Measurements from ENCODE around the gene DUSP18. TPM values are rescaled to one million over a fixed set of nuclear protein-coding genes. Genes with fewer than 3 reads are reported as not detected.

DUSP18 gene
- total and polyA plus RNA-seq, 2 donors (not counting 1 experiment from before 2014, with no cell fraction given) = 7.4 to 10.8 TPM

GRCh38 chr22:30691204-30691603 is 23.5 kb upstream of the DUSP18 start:
- H3K4me1 ChIP-seq (ENCODE audit: control insufficient read depth, extremely low read depth, insufficient read depth, low read length) = no peaks in the 10 kb centered on the region
- no peak for DNase-seq (ENCODE audit: low read depth in 2 of 2)
- no peak overlapping the region for H3K4me2 ChIP-seq (ENCODE audit: extremely low read depth, insufficient read depth, low read length)
- no peak overlapping the region for H3K27ac ChIP-seq (ENCODE audit: insufficient read depth, low read length)
- H3K36me3 ChIP-seq (ENCODE audit: control insufficient read depth, insufficient read depth, low read length) = no peaks in the 10 kb centered on the region
- no peaks in the 10 kb centered on the region for H3K9me3 ChIP-seq (ENCODE audit: control insufficient read depth, insufficient read depth, low read depth, low read length)
- no peaks in the 10 kb centered on the region for H4K20me1 ChIP-seq (ENCODE audit: control insufficient read depth, extremely low read depth, insufficient read depth, low read length)
- H3K79me2 ChIP-seq (ENCODE audit: control insufficient read depth, insufficient read depth, low read length) = no peaks in the 10 kb centered on the region
- no peak overlapping the region for H3K4me3 ChIP-seq (replicated peaks in 1 of 4; ENCODE audit: control extremely low read depth in 1 of 4, insufficient read depth in 1 of 4, low read depth in 3 of 4, low read length in 4 of 4)
- TF ChIP-seq EZH2 (IDR thresholded peaks at IDR 0.05; ENCODE audit: low read length, missing control alignments) (no peak), CTCF (conservative IDR thresholded peaks at IDR 0.05 in 1 of 2, IDR thresholded peaks at IDR 0.05 in 1 of 2; ENCODE audit: low read depth in 1 of 2, low read length in 2 of 2) (no peak)
- no peak overlapping the region for H3K9ac ChIP-seq (ENCODE audit: insufficient read depth, low read length)
- H2AFZ ChIP-seq (ENCODE audit: low read length) = no peak overlapping the region
- H3K27me3 ChIP-seq (ENCODE audit: control insufficient read depth, insufficient read depth, low read length) = no peaks in the 10 kb centered on the region

DNA sequence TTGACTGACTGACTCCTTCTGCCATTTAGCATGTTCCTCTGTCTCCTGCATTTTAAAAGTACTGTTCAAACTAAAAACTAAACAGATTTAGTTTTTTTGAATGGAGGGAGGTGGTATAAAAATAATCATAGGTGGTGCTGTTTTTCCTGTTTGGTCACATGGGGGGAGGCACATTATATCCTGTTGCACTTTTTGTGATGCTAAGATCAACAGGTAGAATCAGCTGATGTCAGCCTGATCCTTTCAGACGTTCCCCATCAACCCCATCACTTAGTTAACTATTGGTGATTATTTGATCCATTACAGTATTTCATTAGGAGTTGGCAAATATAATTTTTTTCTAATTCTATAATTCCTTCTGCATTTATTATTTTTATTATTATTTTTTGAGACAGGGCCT is 21.9 kb upstream of the DUSP18 start:
- TF ChIP-seq EZH2 (IDR thresholded peaks at IDR 0.05; ENCODE audit: low read length, missing control alignments) = no peak
- no peak for TF ChIP-seq CTCF (conservative IDR thresholded peaks at IDR 0.05 in 1 of 2, IDR thresholded peaks at IDR 0.05 in 1 of 2; ENCODE audit: low read depth in 1 of 2, low read length in 2 of 2)
- H3K79me2 ChIP-seq (ENCODE audit: control insufficient read depth, insufficient read depth, low read length) = no peaks in the 10 kb centered on the region
- no peak for DNase-seq (ENCODE audit: low read depth in 2 of 2)

DNA sequence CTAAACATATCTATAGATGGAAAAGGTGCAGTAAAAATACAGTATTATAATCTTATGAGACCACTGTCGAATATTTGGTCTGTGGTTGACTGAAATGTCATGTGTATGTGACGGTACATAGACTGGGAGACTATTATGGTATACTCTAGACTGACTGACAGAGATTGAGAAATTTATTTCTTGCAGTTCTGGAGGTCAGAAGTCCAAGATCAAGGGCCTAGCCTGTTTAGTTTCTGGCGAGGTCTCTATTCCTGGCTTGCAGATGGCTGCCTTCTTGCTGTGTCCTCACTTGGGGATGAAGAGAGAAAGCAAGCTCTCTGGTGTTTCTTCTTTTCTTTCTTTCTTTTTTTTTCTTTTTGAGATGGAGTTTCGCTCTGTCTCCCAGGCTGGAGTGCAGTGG is 19.7 kb upstream of the DUSP18 start:
- Histone ChIP-seq H3K4me2 (ENCODE audit: extremely low read depth, insufficient read depth, low read length) (no peak overlapping the region), H3K9me3 (ENCODE audit: control insufficient read depth, insufficient read depth, low read depth, low read length) (no peaks in the 10 kb centered on the region), H3K27me3 (ENCODE audit: control insufficient read depth, insufficient read depth, low read length) (no peaks in the 10 kb centered on the region), H3K27ac (ENCODE audit: insufficient read depth, low read length) (no peak overlapping the region), H2AFZ (ENCODE audit: low read length) (no peak overlapping the region), H3K4me3 (replicated peaks in 1 of 4; ENCODE audit: control extremely low read depth in 1 of 4, insufficient read depth in 1 of 4, low read depth in 3 of 4, low read length in 4 of 4) (no peak overlapping the region), H4K20me1 (ENCODE audit: control insufficient read depth, extremely low read depth, insufficient read depth, low read length) (no peaks in the 10 kb centered on the region), H3K4me1 (ENCODE audit: control insufficient read depth, extremely low read depth, insufficient read depth, low read length) (no peaks in the 10 kb centered on the region), H3K9ac (ENCODE audit: insufficient read depth, low read length) (no peak overlapping the region), H3K36me3 (ENCODE audit: control insufficient read depth, insufficient read depth, low read length) (no peaks in the 10 kb centered on the region), H3K79me2 (ENCODE audit: control insufficient read depth, insufficient read depth, low read length) (no peaks in the 10 kb centered on the region)
- TF ChIP-seq CTCF (conservative IDR thresholded peaks at IDR 0.05 in 1 of 2, IDR thresholded peaks at IDR 0.05 in 1 of 2; ENCODE audit: low read depth in 1 of 2, low read length in 2 of 2) (no peak), EZH2 (IDR thresholded peaks at IDR 0.05; ENCODE audit: low read length, missing control alignments) (no peak)
- no peak for DNase-seq (ENCODE audit: low read depth in 2 of 2)

More for the DNA sequence above, 21.9 kb upstream of the DUSP18 start:
- Histone ChIP-seq H3K36me3 (ENCODE audit: control insufficient read depth, insufficient read depth, low read length) (no peaks in the 10 kb centered on the region), H3K27me3 (ENCODE audit: control insufficient read depth, insufficient read depth, low read length) (no peaks in the 10 kb centered on the region), H4K20me1 (ENCODE audit: control insufficient read depth, extremely low read depth, insufficient read depth, low read length) (no peaks in the 10 kb centered on the region), H3K27ac (ENCODE audit: insufficient read depth, low read length) (no peak overlapping the region), H3K9me3 (ENCODE audit: control insufficient read depth, insufficient read depth, low read depth, low read length) (no peaks in the 10 kb centered on the region), H3K4me3 (replicated peaks in 1 of 4; ENCODE audit: control extremely low read depth in 1 of 4, insufficient read depth in 1 of 4, low read depth in 3 of 4, low read length in 4 of 4) (no peak overlapping the region), H3K4me2 (ENCODE audit: extremely low read depth, insufficient read depth, low read length) (no peak overlapping the region), H3K4me1 (ENCODE audit: control insufficient read depth, extremely low read depth, insufficient read depth, low read length) (no peaks in the 10 kb centered on the region), H3K9ac (ENCODE audit: insufficient read depth, low read length) (no peak overlapping the region), H2AFZ (ENCODE audit: low read length) (no peak overlapping the region)
